8988T (cell line): ENCODE results near the gene BAZ2A.
"Not testable (repeated sequence)": the region's sequence is repeated elsewhere in the genome, so short reads cannot be mapped to it uniquely, and the experiment has no call there.

Experiments
- DNase-seq: peaks from one replicate; pipeline ENCODE4 v3.0.0; 2011

The BAZ2A gene

GRCh38 chr12:56593909-56594621 is 36.1 kb downstream of the BAZ2A start:
- DNase-seq = peak; percentile 60

GRCh38 chr12:56591961-56592360 is 38.2 kb downstream of the BAZ2A start:
- no peak for DNase-seq

- DNase-seq = no peak
These were observed 39.0 kb downstream of the BAZ2A start for GRCh38 chr12:56591126-56591525.

GRCh38 chr12:56590237-56590830 is 39.8 kb downstream of the BAZ2A start:
- no peak for DNase-seq

GRCh38 chr12:56589783-56590182 is 40.3 kb downstream of the BAZ2A start:
- DNase-seq = no peak

- no peak for DNase-seq
These were observed 45.0 kb downstream of the BAZ2A start for GRCh38 chr12:56585098-56585497.

GRCh38 chr12:56581418-56582145 is 48.5 kb downstream of the BAZ2A start:
- DNase-seq = no peak

- no peak for DNase-seq
These were observed 51.1 kb downstream of the BAZ2A start for GRCh38 chr12:56578983-56579546.

GRCh38 chr12:56577248-56577647 is 52.9 kb downstream of the BAZ2A start:
- not testable (repeated sequence) for DNase-seq

GRCh38 chr12:56574210-56574609 is 55.9 kb downstream of the BAZ2A start:
- DNase-seq = no peak

GRCh38 chr12:56572288-56572687 is 57.8 kb downstream of the BAZ2A start:
- no peak for DNase-seq

- DNase-seq = no peak
These were observed 59.0 kb downstream of the BAZ2A start for GRCh38 chr12:56571121-56571520.

- no peak for DNase-seq
These were observed 62.0 kb downstream of the BAZ2A start for GRCh38 chr12:56568146-56568545.

GRCh38 chr12:56565510-56566101 is 64.5 kb downstream of the BAZ2A start:
- DNase-seq = peak; percentile 24

GRCh38 chr12:56551070-56551469 is 79.1 kb downstream of the BAZ2A start:
- DNase-seq = no peak

- no peak for DNase-seq
These were observed 83.4 kb downstream of the BAZ2A start for GRCh38 chr12:56546680-56547079.
